Stimulated activated effector memory CD8-positive, alpha-beta T cell treated with anti-CD3 and anti-CD28 coated beads, Interleukin-12 subunit alpha, Interleukin-12 subunit beta, amount 100 ng/mL, for 72 hours (primary cell): Measurements from ENCODE around the gene MICAL3.
A peak's percentile ranks its signal among the peaks of the same experiment; 100 is the strongest.

Experiments used
- ATAC-seq: fragments of 150-1000 bp; cut with Tn5 transposase; 2 replicates; pipeline ENCODE4 v1.10.0; 2021
- DNase-seq, 2 donors: peaks; one replicate each; pipeline ENCODE4 v3.0.0; 2021 to 2022; ENCODE audit warnings: low spot score in 2 of 2
- H3K27ac Mint-ChIP-seq: one replicate; pipeline ENCODE4 v1.8.0; 2022; ENCODE audit warnings: mild to moderate bottlenecking, mixed read lengths
- H3K36me3 Mint-ChIP-seq: one replicate; pipeline ENCODE4 v1.8.0; 2022; ENCODE audit warnings: mild to moderate bottlenecking, mixed read lengths
- H3K4me1 Mint-ChIP-seq: one replicate; pipeline ENCODE4 v1.8.0; 2022; ENCODE audit warnings: mixed read lengths
- H3K4me3 Mint-ChIP-seq: one replicate; pipeline ENCODE4 v1.8.0; 2022; ENCODE audit warnings: mild to moderate bottlenecking, mixed read lengths
- H3K9me3 Mint-ChIP-seq: one replicate; pipeline ENCODE4 v1.8.0; 2022; ENCODE audit warnings: mixed read lengths

MICAL3 gene

DNA sequence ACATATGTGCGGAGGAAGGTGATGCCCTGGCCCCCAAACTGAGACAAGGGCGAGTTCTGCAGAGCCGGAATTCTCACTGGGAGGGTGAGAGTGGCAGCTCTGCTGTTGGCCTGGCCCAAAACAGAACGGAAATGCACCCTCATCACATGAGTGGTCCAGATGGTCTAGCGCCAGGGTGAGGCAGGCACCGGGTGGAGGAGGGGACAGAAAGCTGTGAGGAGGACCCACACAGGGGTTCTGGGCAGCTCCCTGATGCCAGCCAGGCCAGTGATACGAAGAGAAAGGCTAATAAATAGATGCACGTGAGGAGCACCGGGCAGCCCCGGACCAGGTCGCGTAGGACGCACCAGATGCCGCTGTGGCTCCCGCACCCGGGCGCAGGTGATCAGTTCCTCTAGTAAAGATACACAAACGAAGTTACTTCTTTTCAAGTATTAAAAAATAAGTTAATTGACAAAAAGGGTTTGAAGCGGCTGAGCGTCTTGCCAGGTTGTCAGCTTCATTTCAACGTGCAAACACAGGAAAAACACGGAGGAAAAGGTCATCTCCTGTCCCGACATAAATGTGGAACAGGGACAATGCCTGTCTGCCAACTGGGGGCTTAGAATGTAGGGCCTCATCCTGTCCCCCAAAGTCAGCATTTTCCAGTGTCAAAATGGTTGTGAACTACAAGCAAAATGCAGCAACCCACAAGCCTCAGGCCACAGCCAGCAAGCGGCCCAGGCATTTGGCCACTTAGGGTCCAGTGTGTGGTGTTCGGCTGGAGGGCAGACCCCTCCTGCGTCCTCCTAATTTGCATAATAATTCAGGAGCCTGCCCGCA lies 234.8 kb downstream of the MICAL3 start:
- DNase-seq, result no peak
- Mint-ChIP-seq H3K36me3 (peaks cover 24% of the 10 kb centered on the region), H3K4me3 (no peak overlapping the region), H3K9me3 (no peaks in the 10 kb centered on the region), H3K4me1 (no peaks in the 10 kb centered on the region), H3K27ac (no peak overlapping the region)
- ATAC-seq, result no peak

DNA sequence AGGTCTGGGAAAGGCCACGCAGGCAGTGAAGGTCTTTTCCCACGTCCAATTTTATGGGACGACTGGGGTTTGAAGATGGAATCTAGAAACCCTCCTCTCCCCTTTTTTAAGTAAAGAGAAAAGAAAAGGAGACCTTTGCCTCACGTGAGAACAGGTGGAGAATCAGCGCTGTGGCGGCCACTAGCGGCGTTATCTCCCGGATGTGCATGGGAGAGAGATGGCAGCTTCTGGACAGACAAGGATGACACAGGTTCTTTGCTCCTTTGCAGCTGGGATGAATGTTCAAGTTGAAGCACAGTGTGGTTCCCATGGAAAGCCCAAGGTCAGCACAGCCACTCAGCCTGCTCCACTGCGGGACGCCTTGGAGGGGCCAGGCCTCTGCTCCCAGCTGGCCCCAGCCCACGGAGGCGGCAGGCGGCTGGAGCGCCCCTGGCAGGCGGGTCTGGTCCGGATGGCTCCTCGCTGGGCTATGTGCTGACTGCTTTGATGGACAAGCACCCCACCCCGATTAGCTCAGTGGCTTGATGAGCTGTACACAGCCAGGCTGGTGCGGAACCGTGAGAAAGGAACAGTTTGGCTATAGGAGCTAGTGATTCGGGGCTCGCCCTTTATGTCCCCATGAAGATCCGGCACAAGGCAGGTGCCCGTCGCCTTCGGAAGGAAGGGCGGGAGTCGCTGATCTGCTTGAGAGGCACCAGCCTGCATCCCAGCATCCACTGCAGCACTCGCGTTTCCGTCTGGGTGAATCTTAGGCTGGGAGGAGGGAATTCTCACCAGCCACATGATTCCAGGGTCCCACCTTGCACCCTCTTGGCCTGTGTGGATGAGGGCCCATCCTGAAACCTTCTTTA lies 235.6 kb downstream of the MICAL3 start:
- Mint-ChIP-seq H3K4me3 (no peak overlapping the region), H3K4me1 (no peaks in the 10 kb centered on the region), H3K27ac (no peak overlapping the region), H3K9me3 (no peaks in the 10 kb centered on the region), H3K36me3 (peaks cover 24% of the 10 kb centered on the region)
- ATAC-seq, result no peak
- no peak for DNase-seq

DNA sequence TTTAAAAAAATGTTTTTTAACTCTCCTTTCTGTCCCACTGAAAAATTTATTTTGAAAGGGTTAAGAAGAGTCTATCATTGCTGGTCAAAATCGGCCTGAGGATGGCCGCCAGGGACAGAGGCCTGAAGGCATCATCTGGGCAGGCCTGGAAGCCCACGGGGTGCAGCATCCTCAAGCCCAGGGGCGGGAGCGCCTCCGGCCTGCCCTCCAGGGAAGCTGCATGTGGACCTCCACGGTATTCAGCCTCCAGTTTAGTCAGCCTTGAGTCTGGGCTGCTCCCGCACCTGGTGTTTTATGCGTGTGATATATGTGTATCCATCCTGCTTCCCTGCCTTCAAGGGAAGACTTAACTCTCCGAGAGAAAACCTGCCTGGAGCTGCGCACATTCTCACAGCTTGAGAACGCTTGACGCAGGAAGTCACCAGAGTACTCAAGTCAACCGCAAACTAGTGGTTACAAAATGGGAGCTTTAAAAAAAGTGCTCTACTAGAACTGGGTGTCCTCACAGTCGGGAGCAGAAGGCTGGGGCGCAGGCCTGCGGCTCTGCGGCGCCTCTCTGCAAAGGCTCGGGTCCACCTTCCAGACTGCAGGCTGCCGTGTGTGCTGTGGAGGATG lies 236.5 kb downstream of the MICAL3 start:
- DNase-seq (no peak), ATAC-seq (no peak)
- H3K9me3 Mint-ChIP-seq, result no peaks in the 10 kb centered on the region
- H3K27ac Mint-ChIP-seq, result no peak overlapping the region
- no peaks in the 10 kb centered on the region for H3K4me1 Mint-ChIP-seq
- H3K4me3 Mint-ChIP-seq, result no peak overlapping the region
- peaks cover 24% of the 10 kb centered on the region for H3K36me3 Mint-ChIP-seq

DNA sequence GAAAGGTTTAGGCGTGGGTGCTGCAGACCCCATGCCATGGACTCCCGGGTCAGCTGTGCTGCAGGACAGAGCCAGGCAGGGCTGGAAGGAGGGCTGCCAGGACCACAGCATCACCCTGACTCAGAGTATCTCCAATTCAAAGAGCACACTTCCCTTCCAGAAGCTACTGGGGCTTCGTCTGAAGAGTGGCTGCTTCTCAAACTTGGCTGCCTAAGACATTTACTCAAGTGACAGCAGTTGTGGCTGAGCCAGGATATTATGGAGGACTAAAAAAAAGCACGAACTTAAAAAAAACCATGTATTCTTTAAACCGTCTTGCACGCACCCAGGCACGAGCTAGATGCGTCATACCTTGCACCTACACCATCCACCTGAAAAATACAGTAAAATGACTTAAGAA lies 237.1 kb downstream of the MICAL3 start:
- Mint-ChIP-seq H3K4me1 (no peaks in the 10 kb centered on the region), H3K36me3 (peaks cover 24% of the 10 kb centered on the region), H3K9me3 (no peaks in the 10 kb centered on the region), H3K4me3 (no peak overlapping the region), H3K27ac (no peak overlapping the region)
- ATAC-seq (no peak), DNase-seq (no peak)

DNA sequence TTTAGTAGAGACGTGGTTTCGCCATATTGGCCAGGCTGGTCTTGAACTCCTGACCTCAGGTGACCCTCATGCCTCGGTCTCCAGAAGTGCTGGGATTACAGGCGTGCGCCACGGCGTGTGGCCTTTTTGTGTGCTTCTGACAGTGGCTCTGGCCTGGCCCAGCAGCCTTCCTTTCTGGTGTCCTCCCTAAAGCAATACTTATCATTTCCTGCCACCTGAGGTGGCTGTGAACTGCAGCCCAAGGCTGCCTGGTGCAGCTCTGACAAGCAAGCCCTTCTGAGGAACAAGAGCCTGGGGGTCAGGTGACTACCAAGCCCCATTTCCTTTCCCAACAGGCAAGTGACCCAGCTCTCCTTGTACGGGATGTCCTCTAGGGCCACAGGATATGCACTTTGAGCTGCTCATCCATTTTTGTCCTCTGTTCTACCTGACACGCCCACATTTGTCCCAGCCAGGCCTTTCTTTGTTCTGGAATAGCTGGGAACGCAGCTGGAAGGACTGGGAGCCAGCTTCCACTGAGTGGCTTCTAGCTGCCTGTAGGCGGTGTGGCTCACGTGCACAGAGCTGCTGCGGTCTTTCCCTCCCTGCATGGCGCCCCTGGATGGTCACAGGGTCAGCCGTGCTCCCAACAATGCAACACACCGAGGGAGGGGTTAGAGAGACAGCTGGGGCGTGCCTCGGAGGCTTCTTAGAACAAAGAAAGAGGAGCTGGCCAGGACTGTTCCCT lies 237.8 kb downstream of the MICAL3 start:
- no peak for ATAC-seq
- Mint-ChIP-seq H3K9me3 (no peaks in the 10 kb centered on the region), H3K27ac (no peak overlapping the region), H3K4me1 (peaks cover 2% of the 10 kb centered on the region), H3K4me3 (no peak overlapping the region), H3K36me3 (peaks cover 24% of the 10 kb centered on the region)
- no peak for DNase-seq

DNA sequence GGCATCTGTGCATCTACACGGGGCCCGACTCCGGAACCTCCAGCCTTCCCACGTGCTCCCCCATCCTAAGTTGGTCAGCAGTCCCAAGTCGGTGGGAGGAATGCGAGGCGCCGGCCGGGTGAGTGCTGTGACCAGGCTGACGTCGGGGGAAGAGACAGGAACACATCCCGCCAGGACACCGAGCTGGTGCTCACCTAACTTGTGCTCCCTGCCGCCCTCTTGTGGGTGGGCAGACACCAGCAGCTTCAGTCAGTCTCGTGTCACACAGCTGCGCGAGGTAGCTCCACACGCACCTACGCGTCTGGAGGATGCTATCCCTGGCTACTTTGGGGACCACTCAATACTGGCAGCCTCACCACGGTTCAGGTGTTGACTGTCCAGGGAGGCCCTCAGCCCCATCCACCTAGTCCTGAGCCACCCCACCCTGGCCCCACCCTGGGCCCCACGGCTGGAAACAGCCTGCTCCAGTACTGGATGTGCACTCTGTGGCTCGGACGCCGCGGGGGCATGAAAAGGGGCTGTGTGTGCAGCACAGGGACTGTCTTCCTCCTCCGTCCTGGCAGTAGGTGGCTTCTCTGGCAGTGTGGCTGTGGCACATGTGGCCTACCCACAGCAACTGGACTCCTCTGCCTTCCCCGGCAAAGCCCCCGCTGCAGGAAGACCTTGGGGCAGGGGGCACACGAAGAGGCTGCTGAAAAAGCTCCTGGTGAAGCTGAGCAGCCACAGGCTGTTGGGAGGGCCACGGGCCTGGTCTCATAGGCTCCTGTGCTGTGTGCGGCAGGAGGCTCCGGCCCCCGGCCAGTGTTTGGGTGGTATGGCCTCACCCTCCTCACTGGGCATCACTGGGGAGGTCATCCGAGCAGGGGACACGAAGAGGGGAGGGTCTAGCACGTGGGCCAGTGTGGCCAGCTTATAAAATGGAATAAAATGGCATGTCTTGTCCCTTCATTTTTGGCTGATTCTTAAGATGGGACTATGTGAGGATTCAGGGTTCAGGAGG lies 238.9 kb downstream of the MICAL3 start:
- peak; percentile 60 to 83 for DNase-seq
- H3K36me3 Mint-ChIP-seq, result peaks cover 18% of the 10 kb centered on the region
- no peak overlapping the region for H3K4me3 Mint-ChIP-seq
- no peaks in the 10 kb centered on the region for H3K9me3 Mint-ChIP-seq
- H3K4me1 Mint-ChIP-seq, result peaks cover 14% of the 10 kb centered on the region
- ATAC-seq, result peak; percentile 38
- H3K27ac Mint-ChIP-seq, result no peak overlapping the region

DNA sequence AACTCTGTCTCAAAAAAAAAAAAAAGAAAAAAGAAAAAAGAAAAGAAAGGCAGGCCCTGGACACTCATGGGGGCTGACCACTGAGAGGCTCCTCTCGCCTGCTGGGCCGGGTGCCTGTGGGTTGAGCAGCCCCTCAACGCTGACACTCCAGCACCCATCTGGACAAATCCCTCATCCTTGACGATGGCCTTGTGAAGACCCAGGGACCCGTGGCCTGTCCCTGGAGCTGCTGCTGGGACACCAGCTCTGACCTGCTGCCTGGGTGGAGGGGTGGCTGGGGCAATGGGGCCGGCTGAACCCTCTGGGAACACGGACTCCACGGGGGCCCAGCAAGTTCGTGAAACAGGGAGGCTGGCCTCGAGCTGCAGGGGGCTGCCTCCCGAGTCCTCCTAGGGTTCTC lies 239.6 kb downstream of the MICAL3 start:
- Mint-ChIP-seq H3K36me3 (peaks cover 12% of the 10 kb centered on the region), H3K9me3 (no peaks in the 10 kb centered on the region), H3K27ac (no peak overlapping the region), H3K4me3 (no peak overlapping the region), H3K4me1 (peaks cover 21% of the 10 kb centered on the region)
- no peak for DNase-seq
- ATAC-seq, result no peak

DNA sequence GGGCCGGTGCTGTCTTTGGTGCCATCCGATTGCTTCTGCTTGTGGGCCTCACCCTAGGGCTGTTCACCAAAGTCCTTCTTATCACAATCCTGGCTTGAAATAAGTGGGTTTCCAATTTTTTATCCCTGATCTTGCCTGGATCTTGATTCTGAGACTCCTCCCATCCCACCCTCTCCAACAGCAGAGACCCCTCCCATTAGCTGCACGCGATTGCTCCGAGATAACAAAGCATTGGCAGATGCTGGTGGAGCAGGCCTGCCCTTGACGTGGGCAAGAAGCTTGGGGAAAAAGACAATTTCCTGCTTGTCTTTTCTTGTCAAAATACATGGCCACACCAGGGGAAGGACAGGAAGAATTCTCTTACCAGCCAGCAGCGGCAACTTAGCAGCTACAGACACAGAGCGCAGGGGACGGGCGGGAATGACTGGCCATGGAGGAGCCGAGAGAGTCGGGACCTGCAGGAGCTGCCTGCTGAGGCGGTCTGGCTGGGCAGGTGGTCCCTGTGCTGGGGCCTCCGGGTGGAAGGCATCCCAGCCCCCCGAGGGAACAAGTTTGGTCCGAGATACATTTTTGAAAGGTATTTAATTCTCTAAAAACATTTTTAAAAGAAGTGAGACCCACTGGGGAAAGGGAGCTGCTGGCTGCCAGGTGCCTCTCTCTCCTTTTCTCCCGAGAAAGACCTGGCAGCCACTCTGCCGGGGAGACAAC lies 240.4 kb downstream of the MICAL3 start:
- H3K27ac Mint-ChIP-seq, result no peak overlapping the region

DNA sequence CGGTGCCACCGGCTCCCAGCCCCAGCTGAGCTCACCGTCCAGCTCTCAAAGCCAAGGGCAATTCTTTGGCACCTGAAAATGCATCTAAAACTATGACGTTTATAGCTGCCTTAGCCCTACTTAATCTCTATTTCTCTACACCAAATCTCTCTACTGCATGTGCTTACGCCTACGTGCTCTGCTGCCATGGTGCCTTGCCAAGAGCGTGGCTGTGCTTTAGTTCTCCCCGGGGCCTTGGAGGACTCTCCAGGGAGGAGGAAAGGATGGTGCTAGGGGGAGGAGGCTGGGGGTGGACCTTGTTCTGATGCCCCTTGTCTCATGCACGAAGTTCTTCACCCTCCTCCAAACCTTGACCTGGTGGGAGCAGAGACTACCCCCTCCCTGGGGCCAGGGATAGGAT lies 241.0 kb downstream of the MICAL3 start:
- DNase-seq, result no peak

More for the DNA sequence above, 240.4 kb downstream of the MICAL3 start:
- Mint-ChIP-seq H3K4me1 (peaks cover 29% of the 10 kb centered on the region), H3K36me3 (peaks cover 5% of the 10 kb centered on the region), H3K4me3 (no peak overlapping the region), H3K9me3 (no peaks in the 10 kb centered on the region)
- no peak for ATAC-seq
- no peak for DNase-seq

DNA sequence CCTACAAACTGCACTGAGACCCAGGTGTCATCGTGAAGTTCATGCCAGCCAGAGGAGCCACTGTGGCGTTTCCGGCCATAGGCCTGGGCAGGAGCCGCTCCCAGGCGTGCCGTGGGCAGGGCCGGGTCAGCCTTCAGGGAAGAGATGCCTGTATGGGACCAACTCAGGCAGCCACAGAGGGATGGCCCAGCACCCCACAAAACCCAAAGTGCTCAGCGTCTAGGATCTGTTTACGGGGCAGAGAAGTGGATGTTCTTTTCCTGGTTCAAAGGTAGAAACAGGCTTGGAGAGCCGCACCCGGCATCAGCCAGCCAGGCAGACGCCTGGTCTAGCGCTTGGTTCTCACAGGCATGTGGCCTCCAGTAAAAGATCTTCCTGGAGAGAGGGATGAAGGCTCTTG lies 241.7 kb downstream of the MICAL3 start:
- Mint-ChIP-seq H3K9me3 (no peaks in the 10 kb centered on the region), H3K27ac (no peak overlapping the region), H3K4me1 (peaks cover 39% of the 10 kb centered on the region), H3K36me3 (peaks cover 5% of the 10 kb centered on the region), H3K4me3 (no peak overlapping the region)
- DNase-seq, result no peak
- no peak for ATAC-seq

More for the DNA sequence above, 241.0 kb downstream of the MICAL3 start:
- Mint-ChIP-seq H3K4me1 (peaks cover 35% of the 10 kb centered on the region), H3K9me3 (no peaks in the 10 kb centered on the region), H3K36me3 (peaks cover 5% of the 10 kb centered on the region), H3K27ac (no peak overlapping the region), H3K4me3 (no peak overlapping the region)
- ATAC-seq, result no peak

DNA sequence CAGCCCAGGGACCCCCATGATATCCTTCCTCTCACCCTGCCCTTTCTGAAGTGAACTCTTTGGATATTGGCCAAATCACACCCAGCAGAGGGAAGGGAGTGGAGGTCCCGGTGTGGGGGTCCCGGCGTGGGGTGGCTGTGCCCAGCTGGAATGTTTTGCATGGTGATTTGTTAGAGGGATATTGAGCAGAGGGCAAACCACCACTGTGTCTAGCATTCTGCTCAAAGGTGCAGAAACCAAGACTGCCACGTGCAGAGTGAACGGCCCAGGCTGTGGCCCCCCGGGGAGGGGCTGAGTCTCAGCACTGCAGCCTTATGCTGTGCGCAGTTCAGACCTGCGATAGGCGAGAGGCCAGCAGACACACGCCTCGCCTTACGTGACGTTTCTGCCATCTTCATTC lies 242.2 kb downstream of the MICAL3 start:
- Mint-ChIP-seq H3K27ac (no peak overlapping the region), H3K36me3 (peaks cover 5% of the 10 kb centered on the region), H3K4me1 (peaks cover 44% of the 10 kb centered on the region), H3K9me3 (no peaks in the 10 kb centered on the region), H3K4me3 (no peak overlapping the region)
- DNase-seq (no peak), ATAC-seq (no peak)

DNA sequence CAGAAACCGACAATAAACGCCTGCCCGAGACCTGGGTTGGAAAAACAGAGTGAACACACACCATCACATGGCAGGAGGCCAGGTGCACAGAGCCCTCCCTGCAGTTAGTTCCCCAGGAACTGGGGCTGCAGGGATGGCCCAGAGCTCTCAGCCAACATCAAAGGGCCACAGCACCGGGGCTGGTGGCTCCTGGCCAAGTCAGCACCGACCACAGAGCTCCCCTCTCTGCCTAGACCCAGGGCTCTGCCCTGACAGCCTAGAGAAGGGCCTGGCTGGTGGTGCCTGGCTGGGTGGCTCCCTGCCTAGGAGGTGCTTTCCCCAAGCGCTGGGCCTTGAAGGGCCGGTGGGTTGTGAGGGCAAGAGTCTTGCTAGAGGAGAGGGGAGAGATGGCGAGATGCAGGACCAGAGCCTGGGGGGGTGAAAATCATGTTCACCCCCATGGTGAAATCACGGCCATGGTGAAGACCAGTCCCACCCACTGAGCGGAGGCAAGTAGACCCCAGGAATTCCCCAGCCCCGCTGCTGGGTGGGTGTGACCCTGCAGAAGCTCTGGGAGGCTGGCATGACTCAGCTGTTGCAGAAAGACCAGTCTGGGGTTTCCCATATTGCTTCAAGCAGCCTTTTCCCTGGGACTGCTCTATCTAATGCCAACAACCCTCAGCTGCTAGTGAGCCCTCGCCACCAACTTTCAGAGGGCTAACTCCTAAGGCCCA lies 242.9 kb downstream of the MICAL3 start:
- peaks cover 49% of the 10 kb centered on the region for H3K4me1 Mint-ChIP-seq

DNA sequence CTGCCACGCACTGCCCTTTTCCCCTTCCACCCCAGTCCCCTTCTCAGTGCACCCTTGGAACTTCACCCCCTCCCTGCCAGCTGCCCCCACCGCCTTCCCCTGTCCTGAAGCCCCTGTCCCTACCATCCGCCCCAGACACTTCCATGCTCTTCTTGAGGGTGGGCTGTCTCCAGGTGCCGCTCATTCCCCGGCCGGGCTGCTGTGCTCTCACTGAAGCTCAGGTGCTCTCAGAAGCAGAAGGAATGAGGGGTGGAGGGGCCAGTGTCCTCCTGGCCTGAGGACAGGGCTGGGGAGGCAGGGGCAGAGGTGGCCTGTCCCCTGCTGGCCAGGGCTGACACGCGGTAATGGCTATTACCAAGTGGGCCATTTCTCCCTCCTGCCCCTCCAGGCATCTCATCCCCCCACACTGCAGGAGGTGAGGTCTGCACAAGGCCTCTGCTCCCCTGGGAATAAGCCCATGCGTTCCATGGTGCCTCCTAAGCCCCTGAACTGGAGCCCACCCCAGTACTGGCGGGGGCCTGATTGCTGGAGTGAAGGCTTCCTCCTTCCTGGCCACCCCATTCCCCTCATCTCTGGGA lies 243.5 kb downstream of the MICAL3 start:
- no peak for DNase-seq
- peak overlapping the region; percentile 91 for H3K4me3 Mint-ChIP-seq
- peaks cover 55% of the 10 kb centered on the region for H3K4me1 Mint-ChIP-seq
- ATAC-seq, result no peak
- peak overlapping the region; percentile 87 for H3K27ac Mint-ChIP-seq
- H3K36me3 Mint-ChIP-seq, result peaks cover 5% of the 10 kb centered on the region
- no peaks in the 10 kb centered on the region for H3K9me3 Mint-ChIP-seq

More for the DNA sequence above, 242.9 kb downstream of the MICAL3 start:
- Mint-ChIP-seq H3K36me3 (peaks cover 5% of the 10 kb centered on the region), H3K4me3 (peak overlapping the region; percentile 91), H3K27ac (peak overlapping the region; percentile 87), H3K9me3 (no peaks in the 10 kb centered on the region)
- ATAC-seq (peak; percentile 77), DNase-seq (peak; percentile 41 to 78)
